ENCODE results near the gene VPS13C.
A peak's percentile ranks its signal among the peaks of the same experiment; 100 is the strongest.

Gene VPS13C

GRCh38 chr15:62104846-62105245, 44.6 kb upstream of the VPS13C start:
- DNase-seq (ENCODE audit: low read depth): no peak
- no peak for TF ChIP-seq CTCF (IDR thresholded peaks at IDR 0.05; ENCODE audit: low read length, missing control alignments)

GRCh38 chr15:62104401-62104800, 44.2 kb upstream of the VPS13C start:
- TF ChIP-seq CTCF (IDR thresholded peaks at IDR 0.05; ENCODE audit: low read length, missing control alignments): no peak
- no peak for DNase-seq (ENCODE audit: low read depth)

More at GRCh38 chr15:62104846-62105245, 44.6 kb upstream of the VPS13C start:
- no peak overlapping the region for H3K4me3 ChIP-seq (replicated peaks; ENCODE audit: low read depth, low read length)

GRCh38 chr15:62103431-62103830, 43.2 kb upstream of the VPS13C start:
- no peak overlapping the region for H3K4me3 ChIP-seq (replicated peaks; ENCODE audit: low read depth, low read length)
- no peak for TF ChIP-seq CTCF (IDR thresholded peaks at IDR 0.05; ENCODE audit: low read length, missing control alignments)
- DNase-seq (ENCODE audit: low read depth): no peak

More at GRCh38 chr15:62104401-62104800, 44.2 kb upstream of the VPS13C start:
- H3K4me3 ChIP-seq (replicated peaks; ENCODE audit: low read depth, low read length): no peak overlapping the region

- peak; percentile 52 for DNase-seq (ENCODE audit: low read depth)
- TF ChIP-seq CTCF (IDR thresholded peaks at IDR 0.05; ENCODE audit: low read length, missing control alignments): no peak
Measured at GRCh38 chr15:62099094-62099601, 38.9 kb upstream of the VPS13C start.

GRCh38 chr15:62094388-62094787, 34.1 kb upstream of the VPS13C start:
- TF ChIP-seq CTCF (IDR thresholded peaks at IDR 0.05; ENCODE audit: low read length, missing control alignments): no peak

More at GRCh38 chr15:62099094-62099601, 38.9 kb upstream of the VPS13C start:
- no peak overlapping the region for H3K4me3 ChIP-seq (replicated peaks; ENCODE audit: low read depth, low read length)

GRCh38 chr15:62093809-62094208, 33.6 kb upstream of the VPS13C start:
- no peak for DNase-seq (ENCODE audit: low read depth)
- TF ChIP-seq CTCF (IDR thresholded peaks at IDR 0.05; ENCODE audit: low read length, missing control alignments): no peak

More at GRCh38 chr15:62094388-62094787, 34.1 kb upstream of the VPS13C start:
- no peak for DNase-seq (ENCODE audit: low read depth)
- H3K4me3 ChIP-seq (replicated peaks; ENCODE audit: low read depth, low read length): no peak overlapping the region

GRCh38 chr15:62090988-62091387, 30.7 kb upstream of the VPS13C start:
- no peak for DNase-seq (ENCODE audit: low read depth)

More at GRCh38 chr15:62093809-62094208, 33.6 kb upstream of the VPS13C start:
- no peak overlapping the region for H3K4me3 ChIP-seq (replicated peaks; ENCODE audit: low read depth, low read length)

More at GRCh38 chr15:62090988-62091387, 30.7 kb upstream of the VPS13C start:
- no peak overlapping the region for H3K4me3 ChIP-seq (replicated peaks; ENCODE audit: low read depth, low read length)
- TF ChIP-seq CTCF (IDR thresholded peaks at IDR 0.05; ENCODE audit: low read length, missing control alignments): no peak

All from fibroblast of pulmonary artery (primary cell).